Testis (tissue), 2 donors: Measurements from ENCODE around the gene MTG2.

Source experiments
- POLR2A ChIP-seq: fragments of 450-650 bp; IDR thresholded peaks from one replicate; pipeline ENCODE4 v1.6.1; 2017; ENCODE audit warnings: antibody characterized with exemption, mild to moderate bottlenecking, moderate library complexity
- TF ChIP-seq, protein P1 (sequence below), 3 experiments: fragments of 450-650 bp in 2 of 3; fragments of 200-600 bp in 1 of 3; sonication (generic) in 1 of 3; IDR thresholded peaks; one replicate each; pipeline ENCODE4 v1.5.1; 2016 to 2019; ENCODE audit warnings: antibody characterized with exemption in 3 of 3, mild to moderate bottlenecking in 2 of 3, moderate library complexity in 1 of 3

- TF ChIP-seq, protein P1, sequence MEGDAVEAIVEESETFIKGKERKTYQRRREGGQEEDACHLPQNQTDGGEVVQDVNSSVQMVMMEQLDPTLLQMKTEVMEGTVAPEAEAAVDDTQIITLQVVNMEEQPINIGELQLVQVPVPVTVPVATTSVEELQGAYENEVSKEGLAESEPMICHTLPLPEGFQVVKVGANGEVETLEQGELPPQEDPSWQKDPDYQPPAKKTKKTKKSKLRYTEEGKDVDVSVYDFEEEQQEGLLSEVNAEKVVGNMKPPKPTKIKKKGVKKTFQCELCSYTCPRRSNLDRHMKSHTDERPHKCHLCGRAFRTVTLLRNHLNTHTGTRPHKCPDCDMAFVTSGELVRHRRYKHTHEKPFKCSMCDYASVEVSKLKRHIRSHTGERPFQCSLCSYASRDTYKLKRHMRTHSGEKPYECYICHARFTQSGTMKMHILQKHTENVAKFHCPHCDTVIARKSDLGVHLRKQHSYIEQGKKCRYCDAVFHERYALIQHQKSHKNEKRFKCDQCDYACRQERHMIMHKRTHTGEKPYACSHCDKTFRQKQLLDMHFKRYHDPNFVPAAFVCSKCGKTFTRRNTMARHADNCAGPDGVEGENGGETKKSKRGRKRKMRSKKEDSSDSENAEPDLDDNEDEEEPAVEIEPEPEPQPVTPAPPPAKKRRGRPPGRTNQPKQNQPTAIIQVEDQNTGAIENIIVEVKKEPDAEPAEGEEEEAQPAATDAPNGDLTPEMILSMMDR (IDR thresholded peaks at IDR 0.05): no peak
- TF ChIP-seq POLR2A: no peak
Measured at GRCh38 chr20:62150310-62150575, 32.6 kb upstream of the MTG2 start.
